K562 (cell line): Measurements from ENCODE around the gene RPL7A. TPM values are rescaled to one million over a fixed set of nuclear protein-coding genes. Genes with fewer than 3 reads are reported as not detected.

Experiments used
- ATF3 ChIP-seq, 2 experiments: fragments of 450-650 bp in 1 of 2; sonication (generic) in 1 of 2; formaldehyde crosslinking in 1 of 2; IDR thresholded peaks in 1 of 2; conservative IDR thresholded peaks in 1 of 2; 2 replicates each; pipeline versions ENCODE4 v1.6.1 to v1.8.1; 2016 to 2023; ENCODE audit warnings: mild to moderate bottlenecking in 2 of 2, moderate library complexity in 2 of 2, inconsistent platforms in 1 of 2, missing genetic modification reagents in 1 of 2
- CUX1 ChIP-seq: fragments of 200-800 bp; sonication (Bioruptor generic); IDR thresholded peaks from 2 replicates; pipeline ENCODE4 v1.6.1; 2016; ENCODE audit warnings: missing genetic modification characterization, missing compliant biosample characterization
- SMAD3 ChIP-seq: fragments of 450-650 bp; formaldehyde crosslinking; conservative IDR thresholded peaks from 2 replicates; pipeline ENCODE4 v1.4.0; 2020; ENCODE audit warnings: mild to moderate bottlenecking
- SP1 ChIP-seq: sonication (generic); formaldehyde crosslinking; IDR thresholded peaks from 2 replicates; pipeline ENCODE4 v1.8.1; 2022; ENCODE audit warnings: mild to moderate bottlenecking, missing genetic modification reagents
- STAG1 ChIP-seq: sonication (generic); formaldehyde crosslinking; IDR thresholded peaks from 2 replicates; pipeline ENCODE4 v1.5.0; 2020; ENCODE audit warnings: missing genetic modification reagents, borderline replicate concordance
- THRA ChIP-seq: fragments of 450-650 bp; IDR thresholded peaks from 2 replicates; pipeline ENCODE4 v1.6.1; 2017; ENCODE audit warnings: mild to moderate bottlenecking, moderate library complexity
- ZBTB9 ChIP-seq: fragments of 450-650 bp; formaldehyde crosslinking; IDR thresholded peaks from 2 replicates; pipeline ENCODE4 v1.4.0; 2020; ENCODE audit warnings: mild to moderate bottlenecking, moderate library complexity
- ZSCAN29 ChIP-seq: fragments of 450-650 bp; IDR thresholded peaks from 2 replicates; pipeline ENCODE4 v1.6.1; 2017
- polyA plus RNA-seq, 8 experiments: library from polyadenylated mRNA; depleted of rRNA in 4 of 8; stranded (reverse) in 5 of 8; unstranded in 3 of 8; fragments of >200 nt; fragmentation: Nextera tagmentation in 2 of 8; fragmentation: Illumina TruSeq in 1 of 8; extraction: Ambion mirVana in 2 of 8; extraction: Trizol in 1 of 8; gene quantifications; 2 replicates each; pipeline versions ENCODE4 v1.2.1 to v1.2.3, GENCODE V29; 2011 to 2014; ENCODE audit warnings: inconsistent platforms in 1 of 8, missing spikeins in 1 of 8
- total RNA-seq, 7 experiments: library from RNA; depleted of rRNA in 6 of 7; stranded (reverse); fragments of >200 nt in 6 of 7; fragmentation: Illumina TruSeq in 2 of 7; extraction: Trizol in 2 of 7; gene quantifications; 2 replicates each; pipeline versions ENCODE4 v1.2.1 to v1.2.3, GENCODE V29; 2011 to 2021; ENCODE audit warnings: low replicate concordance in 1 of 7

The RPL7A gene
- total and polyA plus RNA-seq, 9 of the 15 experiments (the other 6 are each of a cell fraction or from before 2014, with no cell fraction given), result 1,935 to 3,760 (median 2,652) TPM

- TF ChIP-seq ZBTB9 (CRISPR knock-in tag) (no peak; the same call in 1 of the 2 replicates), THRA (no peak), SMAD3 (no peak), ATF3 (IDR thresholded peaks at IDR 0.05) (no peak), ATF3 (CRISPR knock-in tag; conservative IDR thresholded peaks at IDR 0.05) (no peak), ZSCAN29 (no peak), STAG1 (CRISPR knock-in tag) (peak; percentile 46; the same call in 1 of the 2 replicates), SP1 (CRISPR knock-in tag) (peak; percentile 94), CUX1 (CRISPR knock-in tag) (no peak)
These were observed 28.0 kb downstream of the RPL7A start, which contains the start of the genes STKLD1 and SURF4 (continued) for GRCh38 chr9:133375724-133376654.
